K562 (cell line): ENCODE measurements around the gene PSD2. TPM values are rescaled to one million over a fixed set of nuclear protein-coding genes. Genes with fewer than 3 reads are reported as not detected.
A peak's percentile ranks its signal among the peaks of the same experiment; 100 is the strongest.

Source experiments
- ASH1L ChIP-seq: fragments of 450-650 bp; IDR thresholded peaks from 2 replicates; pipeline ENCODE4 v1.6.1; 2018; ENCODE audit warnings: borderline replicate concordance, mild to moderate bottlenecking, low read depth; ENCODE audit not compliant: partially characterized antibody
- CREBBP ChIP-seq: IDR thresholded peaks from one replicate; pipeline ENCODE4 v1.6.1; 2012; ENCODE audit warnings: low read depth, mild to moderate bottlenecking, control low read depth, inconsistent platforms, low read length
- EP400 ChIP-seq: fragments of 450-650 bp; IDR thresholded peaks from 2 replicates; pipeline ENCODE4 v1.6.1; 2017; ENCODE audit warnings: antibody characterized with exemption, mild to moderate bottlenecking, moderate library complexity
- ESRRB ChIP-seq: fragments of 250-450 bp; sonication (Bioruptor Pico); IDR thresholded peaks from 2 replicates; pipeline ENCODE4 v1.5.0; 2020; ENCODE audit warnings: mild to moderate bottlenecking, moderate library complexity, borderline replicate concordance
- GABPB2 ChIP-seq: fragments of 250-450 bp; sonication (Bioruptor Pico); conservative IDR thresholded peaks from 2 replicates; pipeline ENCODE4 v1.5.1; 2021; ENCODE audit warnings: mild to moderate bottlenecking
- GTF2F1 ChIP-seq: IDR thresholded peaks from 2 replicates; pipeline ENCODE4 v1.6.1; 2011; ENCODE audit warnings: low read depth, low read length, improper control_type of control experiment
- KLF13 ChIP-seq: fragments of 450-650 bp; IDR thresholded peaks from 2 replicates; pipeline ENCODE4 v1.6.1; 2016; ENCODE audit warnings: missing genetic modification characterization, low read depth, mild to moderate bottlenecking, missing compliant biosample characterization, moderate library complexity, borderline replicate concordance
- MTA2 ChIP-seq: fragments of 450-650 bp; IDR thresholded peaks from 2 replicates; pipeline ENCODE4 v1.6.1; 2016; ENCODE audit warnings: low read depth
- MYC ChIP-seq, 2 experiments: fragments of 250-450 bp in 1 of 2; sonication (Bioruptor Pico) in 1 of 2; IDR thresholded peaks; 2 replicates each; pipeline versions ENCODE4 v1.5.1 to v1.6.1; 2012 to 2021; ENCODE audit warnings: low read depth in 2 of 2, borderline replicate concordance in 1 of 2, improper control_type of control experiment in 1 of 2, low read length in 1 of 2, mild to moderate bottlenecking in 1 of 2, moderate library complexity in 1 of 2
- NFXL1 ChIP-seq: fragments of 450-650 bp; formaldehyde crosslinking; IDR thresholded peaks from 2 replicates; pipeline ENCODE4 v1.4.0; 2021; ENCODE audit warnings: mild to moderate bottlenecking
- POLR2AphosphoS2 ChIP-seq: IDR thresholded peaks from 2 replicates; pipeline ENCODE4 v1.6.1; 2012; ENCODE audit warnings: low read length, improper control_type of control experiment
- RBM25 ChIP-seq: fragments of 200-400 bp; formaldehyde crosslinking; IDR thresholded peaks from 2 replicates; pipeline ENCODE4 v1.6.1; 2018; ENCODE audit warnings: low read length, low read depth, moderate library complexity; ENCODE audit not compliant: severe bottlenecking
- RUNX1 ChIP-seq: sonication (generic); IDR thresholded peaks from 2 replicates; pipeline ENCODE4 v1.6.1; 2016; ENCODE audit warnings: antibody characterized with exemption, low read depth
- SMAD3 ChIP-seq: fragments of 450-650 bp; formaldehyde crosslinking; conservative IDR thresholded peaks from 2 replicates; pipeline ENCODE4 v1.4.0; 2020; ENCODE audit warnings: mild to moderate bottlenecking
- TEAD2 ChIP-seq: fragments of 450-650 bp; IDR thresholded peaks from 2 replicates; pipeline ENCODE4 v1.6.1; 2016; ENCODE audit warnings: missing genetic modification characterization, control low read depth, missing compliant biosample characterization
- TRIM24 ChIP-seq, 2 experiments: fragments of 450-650 bp; IDR thresholded peaks; 2 replicates each; pipeline ENCODE4 v1.6.1; 2016
- ZNF212 ChIP-seq: fragments of 450-650 bp; formaldehyde crosslinking; IDR thresholded peaks from 2 replicates; pipeline ENCODE4 v1.4.0; 2020; ENCODE audit warnings: mild to moderate bottlenecking
- ZNF311 ChIP-seq: fragments of 250-450 bp; sonication (Bioruptor Pico); IDR thresholded peaks from 2 replicates; pipeline ENCODE4 v1.4.0; 2020; ENCODE audit warnings: mild to moderate bottlenecking, moderate library complexity
- ZNF766 ChIP-seq: fragments of 200-800 bp; sonication (Bioruptor generic); conservative IDR thresholded peaks from 2 replicates; pipeline ENCODE4 v1.6.1; 2016; ENCODE audit warnings: missing genetic modification characterization, missing compliant biosample characterization
- polyA plus RNA-seq, 8 experiments: library from polyadenylated mRNA; depleted of rRNA in 4 of 8; stranded (reverse) in 5 of 8; unstranded in 3 of 8; fragments of >200 nt; fragmentation: Nextera tagmentation in 2 of 8; fragmentation: Illumina TruSeq in 1 of 8; extraction: Ambion mirVana in 2 of 8; extraction: Trizol in 1 of 8; gene quantifications; 2 replicates each; pipeline versions ENCODE4 v1.2.1 to v1.2.3, GENCODE V29; 2011 to 2014; ENCODE audit warnings: inconsistent platforms in 1 of 8, missing spikeins in 1 of 8
- total RNA-seq, 7 experiments: library from RNA; depleted of rRNA in 6 of 7; stranded (reverse); fragments of >200 nt in 6 of 7; fragmentation: Illumina TruSeq in 2 of 7; extraction: Trizol in 2 of 7; gene quantifications; 2 replicates each; pipeline versions ENCODE4 v1.2.1 to v1.2.3, GENCODE V29; 2011 to 2021; ENCODE audit warnings: low replicate concordance in 1 of 7
- TF ChIP-seq, protein P1 (sequence below): fragments of 250-450 bp; sonication (Bioruptor Pico); IDR thresholded peaks from 2 replicates; pipeline ENCODE4 v1.6.1; 2021; ENCODE audit warnings: mild to moderate bottlenecking
- TF ChIP-seq, protein P2 (sequence below): fragments of 450-650 bp; formaldehyde crosslinking; IDR thresholded peaks from 2 replicates; pipeline ENCODE4 v1.4.0; 2020; ENCODE audit warnings: mild to moderate bottlenecking, moderate library complexity
- TF ChIP-seq, protein P3 (sequence below): sonication (generic); formaldehyde crosslinking; IDR thresholded peaks from 2 replicates; pipeline ENCODE4 v1.8.0; 2022; ENCODE audit warnings: mild to moderate bottlenecking, missing genetic modification reagents
- TF ChIP-seq, protein P4 (sequence below): IDR thresholded peaks from 3 replicates; pipeline ENCODE4 v1.6.1; 2011; ENCODE audit warnings: borderline replicate concordance, mild to moderate bottlenecking; ENCODE audit not compliant: insufficient read length, insufficient read depth
- TF ChIP-seq, protein P5 (sequence below), 2 experiments: fragments of 450-650 bp; conservative IDR thresholded peaks; 2 replicates each; pipeline ENCODE4 v1.6.1; 2017; ENCODE audit warnings: mild to moderate bottlenecking in 2 of 2, moderate library complexity in 2 of 2

PSD2 gene
- total and polyA plus RNA-seq, 9 of the 15 experiments (the other 6 are each of a cell fraction or from before 2014, with no cell fraction given), result 0.01 to 0.09 (median 0.04) TPM; not detected in 4

DNA sequence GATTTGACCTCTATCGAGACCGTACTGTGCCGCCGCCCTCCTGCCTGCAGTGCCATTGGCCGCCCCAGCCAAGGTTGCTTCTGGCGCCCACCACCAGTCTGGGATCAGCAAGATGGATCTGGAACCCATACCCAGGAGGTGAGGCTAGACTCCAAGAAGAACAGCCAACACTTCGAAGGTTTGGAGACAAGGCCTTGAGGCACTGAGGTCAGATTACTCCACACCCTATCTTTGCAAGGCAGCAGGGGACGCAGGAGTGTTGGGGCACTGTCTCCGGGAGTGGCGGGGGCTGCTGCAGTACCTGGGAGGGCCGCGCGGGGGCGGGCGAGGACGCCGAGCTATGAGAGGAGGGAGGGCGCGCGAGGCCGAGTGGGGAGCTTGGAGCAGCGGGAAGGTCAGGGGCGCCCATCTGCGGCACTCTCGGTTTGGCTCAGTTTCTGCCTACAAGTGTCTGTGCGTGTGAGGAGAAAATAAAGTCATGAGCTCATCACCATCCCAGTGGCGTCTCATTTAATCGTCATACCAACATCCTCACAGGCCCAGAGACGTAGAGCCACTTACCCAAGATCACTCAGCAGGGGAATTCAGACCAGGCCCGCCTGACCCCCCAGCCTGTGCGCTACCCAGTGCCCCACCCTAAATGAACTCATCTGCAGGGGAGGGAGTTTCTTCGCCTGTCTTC, 20.5 kb upstream of the PSD2 start (continued):
- TF ChIP-seq ZNF212 (CRISPR knock-in tag), result no peak
- TF ChIP-seq KLF13 (tag), result no peak
- TF ChIP-seq, protein P1, sequence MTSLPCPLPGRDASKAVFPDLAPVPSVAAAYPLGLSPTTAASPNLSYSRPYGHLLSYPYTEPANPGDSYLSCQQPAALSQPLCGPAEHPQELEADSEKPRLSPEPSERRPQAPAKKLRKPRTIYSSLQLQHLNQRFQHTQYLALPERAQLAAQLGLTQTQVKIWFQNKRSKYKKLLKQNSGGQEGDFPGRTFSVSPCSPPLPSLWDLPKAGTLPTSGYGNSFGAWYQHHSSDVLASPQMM (CRISPR knock-in tag), result no peak
- TF ChIP-seq, protein P2, sequence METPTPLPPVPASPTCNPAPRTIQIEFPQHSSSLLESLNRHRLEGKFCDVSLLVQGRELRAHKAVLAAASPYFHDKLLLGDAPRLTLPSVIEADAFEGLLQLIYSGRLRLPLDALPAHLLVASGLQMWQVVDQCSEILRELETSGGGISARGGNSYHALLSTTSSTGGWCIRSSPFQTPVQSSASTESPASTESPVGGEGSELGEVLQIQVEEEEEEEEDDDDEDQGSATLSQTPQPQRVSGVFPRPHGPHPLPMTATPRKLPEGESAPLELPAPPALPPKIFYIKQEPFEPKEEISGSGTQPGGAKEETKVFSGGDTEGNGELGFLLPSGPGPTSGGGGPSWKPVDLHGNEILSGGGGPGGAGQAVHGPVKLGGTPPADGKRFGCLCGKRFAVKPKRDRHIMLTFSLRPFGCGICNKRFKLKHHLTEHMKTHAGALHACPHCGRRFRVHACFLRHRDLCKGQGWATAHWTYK (CRISPR knock-in tag), result no peak
- TF ChIP-seq GTF2F1, result no peak
- no peak for TF ChIP-seq ZNF766 (CRISPR knock-in tag)
- TF ChIP-seq TEAD2 (tag), result no peak
- TF ChIP-seq TRIM24 (IDR thresholded peaks at IDR 0.05), result no peak
- TF ChIP-seq RUNX1, result no peak
- TF ChIP-seq MYC (IDR thresholded peaks at IDR 0.05; ENCODE audit: low read depth, low read length), result peak; percentile 33; the same call in 1 of the 2 replicates
- no peak for TF ChIP-seq MYC (CRISPR knock-in tag; IDR thresholded peaks at IDR 0.05; ENCODE audit: borderline replicate concordance, low read depth)
- no peak for TF ChIP-seq MTA2
- no peak for TF ChIP-seq GABPB2 (CRISPR knock-in tag)
- TF ChIP-seq, protein P3, sequence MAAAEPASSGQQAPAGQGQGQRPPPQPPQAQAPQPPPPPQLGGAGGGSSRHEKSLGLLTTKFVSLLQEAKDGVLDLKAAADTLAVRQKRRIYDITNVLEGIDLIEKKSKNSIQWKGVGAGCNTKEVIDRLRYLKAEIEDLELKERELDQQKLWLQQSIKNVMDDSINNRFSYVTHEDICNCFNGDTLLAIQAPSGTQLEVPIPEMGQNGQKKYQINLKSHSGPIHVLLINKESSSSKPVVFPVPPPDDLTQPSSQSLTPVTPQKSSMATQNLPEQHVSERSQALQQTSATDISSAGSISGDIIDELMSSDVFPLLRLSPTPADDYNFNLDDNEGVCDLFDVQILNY, result no peak
- no peak for TF ChIP-seq ZNF311 (CRISPR knock-in tag)
- no peak for TF ChIP-seq POLR2AphosphoS2
- TF ChIP-seq SMAD3, result no peak
- no peak for TF ChIP-seq ASH1L
- TF ChIP-seq, protein P4, sequence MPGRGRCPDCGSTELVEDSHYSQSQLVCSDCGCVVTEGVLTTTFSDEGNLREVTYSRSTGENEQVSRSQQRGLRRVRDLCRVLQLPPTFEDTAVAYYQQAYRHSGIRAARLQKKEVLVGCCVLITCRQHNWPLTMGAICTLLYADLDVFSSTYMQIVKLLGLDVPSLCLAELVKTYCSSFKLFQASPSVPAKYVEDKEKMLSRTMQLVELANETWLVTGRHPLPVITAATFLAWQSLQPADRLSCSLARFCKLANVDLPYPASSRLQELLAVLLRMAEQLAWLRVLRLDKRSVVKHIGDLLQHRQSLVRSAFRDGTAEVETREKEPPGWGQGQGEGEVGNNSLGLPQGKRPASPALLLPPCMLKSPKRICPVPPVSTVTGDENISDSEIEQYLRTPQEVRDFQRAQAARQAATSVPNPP, result no peak
- TF ChIP-seq EP400, result no peak
- no peak for TF ChIP-seq CREBBP
- TF ChIP-seq, protein P5, sequence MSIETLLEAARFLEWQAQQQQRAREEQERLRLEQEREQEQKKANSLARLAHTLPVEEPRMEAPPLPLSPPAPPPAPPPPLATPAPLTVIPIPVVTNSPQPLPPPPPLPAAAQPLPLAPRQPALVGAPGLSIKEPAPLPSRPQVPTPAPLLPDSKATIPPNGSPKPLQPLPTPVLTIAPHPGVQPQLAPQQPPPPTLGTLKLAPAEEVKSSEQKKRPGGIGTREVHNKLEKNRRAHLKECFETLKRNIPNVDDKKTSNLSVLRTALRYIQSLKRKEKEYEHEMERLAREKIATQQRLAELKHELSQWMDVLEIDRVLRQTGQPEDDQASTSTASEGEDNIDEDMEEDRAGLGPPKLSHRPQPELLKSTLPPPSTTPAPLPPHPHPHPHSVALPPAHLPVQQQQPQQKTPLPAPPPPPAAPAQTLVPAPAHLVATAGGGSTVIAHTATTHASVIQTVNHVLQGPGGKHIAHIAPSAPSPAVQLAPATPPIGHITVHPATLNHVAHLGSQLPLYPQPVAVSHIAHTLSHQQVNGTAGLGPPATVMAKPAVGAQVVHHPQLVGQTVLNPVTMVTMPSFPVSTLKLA (conservative IDR thresholded peaks at IDR 0.05), result 0 out of 4 replicates have a peak, but pooled peaks of 1 of the 2 experiments have one; percentile 6
- no peak for TF ChIP-seq ESRRB (CRISPR knock-in tag)
- peak; percentile 53 for TF ChIP-seq RBM25
- TF ChIP-seq NFXL1, result no peak
